GM18517 (cell line): ENCODE measurements around the gene PNP.

Source experiments
- ATAC-seq: cut with Tn5 transposase; IDR thresholded peaks from one replicate; pipeline ENCODE4 v1.9.1; 2021; ENCODE audit warnings: mild to moderate bottlenecking, moderate library complexity; ENCODE audit not compliant: unreplicated experiment

PNP gene

DNA sequence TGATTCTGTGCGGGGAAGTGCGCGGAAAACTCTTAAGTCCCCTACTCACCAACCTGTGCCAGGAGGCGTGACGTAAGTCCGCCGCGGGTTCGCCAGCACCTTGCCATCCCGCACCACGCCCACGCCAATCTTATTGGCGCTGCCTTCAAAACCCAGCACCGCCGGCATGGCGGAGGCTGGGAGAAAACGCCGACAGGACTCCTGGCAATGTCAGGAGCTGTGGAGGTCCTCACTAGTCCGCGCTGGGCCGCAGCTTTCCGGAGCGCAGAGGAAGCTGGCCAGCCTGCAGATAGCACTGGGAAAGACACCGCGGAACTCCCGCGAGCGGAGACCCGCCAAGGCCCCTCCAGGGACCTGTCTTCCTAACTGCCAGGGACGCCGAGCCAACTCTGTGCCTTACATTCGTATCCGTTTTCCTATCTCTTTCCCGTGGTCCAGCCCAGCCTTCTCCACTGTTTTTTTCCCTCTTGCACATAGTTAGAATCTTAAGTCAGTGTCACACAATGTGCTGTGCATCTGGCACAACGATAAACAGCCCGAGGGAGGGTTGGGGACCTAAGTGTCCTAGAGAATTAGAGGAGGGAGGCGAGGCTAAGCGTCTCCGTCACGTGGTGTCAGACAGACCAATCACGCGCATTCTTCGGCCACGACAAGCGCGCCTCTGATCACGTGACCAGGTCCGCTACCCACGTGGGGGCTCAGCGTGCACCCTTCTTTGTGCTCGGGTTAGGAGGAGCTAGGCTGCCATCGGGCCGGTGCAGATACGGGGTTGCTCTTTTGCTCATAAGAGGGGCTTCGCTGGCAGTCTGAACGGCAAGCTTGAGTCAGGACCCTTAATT lies 14.5 kb upstream of the PNP start, which contains the start of the genes APEX1 and OSGEP:
APEX1 (plus strand) TSS at position 711 of the 839 bp plus-strand sequence. CDS start 420 bp downstream, outside the sequence.
OSGEP (minus strand) TSS at position 297 of the 839 bp plus-strand sequence; CDS start at position 168, 129 bp downstream.
- peak; percentile 81 for ATAC-seq

DNA sequence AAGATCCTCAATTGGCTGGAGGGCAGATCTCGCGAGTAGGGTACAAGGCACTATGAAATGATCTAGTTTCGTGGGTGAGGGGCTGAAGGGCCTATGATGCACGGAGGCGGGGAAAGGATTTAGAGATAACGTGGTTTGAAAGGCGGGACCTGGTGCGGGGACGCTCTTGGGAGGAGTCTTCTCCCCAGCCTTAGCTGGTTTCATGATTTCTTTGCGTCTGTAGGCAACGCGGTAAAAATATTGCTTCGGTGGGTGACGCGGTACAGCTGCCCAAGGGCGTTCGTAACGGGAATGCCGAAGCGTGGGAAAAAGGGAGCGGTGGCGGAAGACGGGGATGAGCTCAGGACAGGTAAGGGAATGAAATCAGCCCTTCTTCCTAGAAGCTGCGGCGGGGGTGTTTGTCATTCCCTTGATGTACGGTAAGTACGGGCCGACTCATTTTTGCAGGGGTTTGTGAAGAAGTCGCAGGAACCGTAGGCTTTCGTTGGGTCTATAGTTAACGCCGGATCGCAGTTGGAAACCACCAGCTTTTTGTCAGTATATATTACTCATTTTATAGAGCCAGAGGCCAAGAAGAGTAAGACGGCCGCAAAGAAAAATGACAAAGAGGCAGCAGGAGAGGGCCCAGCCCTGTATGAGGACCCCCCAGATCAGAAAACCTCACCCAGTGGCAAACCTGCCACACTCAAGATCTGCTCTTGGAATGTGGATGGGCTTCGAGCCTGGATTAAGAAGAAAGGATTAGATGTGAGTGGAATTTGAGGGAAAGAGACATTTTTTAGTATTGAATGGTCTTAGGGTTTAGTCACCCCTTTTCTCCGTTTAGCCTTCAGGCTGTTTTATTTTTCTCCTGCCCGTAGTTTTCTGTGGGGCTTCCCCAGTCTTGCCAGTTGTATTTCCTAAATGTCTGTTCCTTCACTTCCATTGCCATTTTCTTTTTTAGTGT lies 13.6 kb upstream of the PNP start:
- ATAC-seq, result peak; percentile 49

DNA sequence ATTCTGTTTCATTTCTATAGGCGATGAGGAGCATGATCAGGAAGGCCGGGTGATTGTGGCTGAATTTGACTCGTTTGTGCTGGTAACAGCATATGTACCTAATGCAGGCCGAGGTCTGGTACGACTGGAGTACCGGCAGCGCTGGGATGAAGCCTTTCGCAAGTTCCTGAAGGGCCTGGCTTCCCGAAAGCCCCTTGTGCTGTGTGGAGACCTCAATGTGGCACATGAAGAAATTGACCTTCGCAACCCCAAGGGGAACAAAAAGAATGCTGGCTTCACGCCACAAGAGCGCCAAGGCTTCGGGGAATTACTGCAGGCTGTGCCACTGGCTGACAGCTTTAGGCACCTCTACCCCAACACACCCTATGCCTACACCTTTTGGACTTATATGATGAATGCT lies 12.2 kb upstream of the PNP start:
- no peak for ATAC-seq

DNA sequence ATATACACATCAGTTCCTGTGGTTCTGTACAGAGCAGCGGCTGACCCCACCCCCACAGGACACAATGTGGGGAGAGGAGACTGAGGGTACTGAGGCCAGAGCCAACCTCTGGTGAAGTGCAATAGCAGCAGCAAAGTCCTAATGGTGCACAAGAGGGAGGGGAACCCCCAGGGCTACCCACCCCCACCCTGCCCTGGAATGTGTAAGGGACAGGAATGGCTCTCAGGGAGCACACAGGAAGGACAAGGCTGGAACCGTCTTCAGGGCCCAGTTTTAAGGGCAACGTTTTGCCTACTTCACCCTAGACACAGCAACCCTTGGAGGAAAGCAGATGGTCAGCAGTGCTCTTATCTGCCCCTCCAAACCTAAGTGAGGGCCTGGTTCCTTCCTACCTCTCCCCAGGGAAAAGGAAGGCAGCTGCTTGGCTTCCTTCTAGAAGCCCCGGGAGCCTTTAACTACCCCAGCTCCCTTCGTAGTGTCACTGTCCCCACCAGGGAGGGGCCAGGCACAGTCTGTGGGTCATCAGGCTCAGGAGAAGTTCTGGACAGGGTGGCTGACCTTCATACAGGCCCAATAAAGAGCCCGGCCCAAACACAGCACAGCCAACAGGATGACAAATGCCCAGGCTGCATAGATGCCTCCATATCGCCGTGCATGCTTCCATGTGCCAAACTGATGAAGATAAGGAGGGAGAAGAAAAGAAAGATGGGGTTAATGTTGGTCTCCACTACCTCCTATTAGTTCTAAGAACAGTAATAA lies 11.0 kb upstream of the PNP start:
- ATAC-seq, result no peak

DNA sequence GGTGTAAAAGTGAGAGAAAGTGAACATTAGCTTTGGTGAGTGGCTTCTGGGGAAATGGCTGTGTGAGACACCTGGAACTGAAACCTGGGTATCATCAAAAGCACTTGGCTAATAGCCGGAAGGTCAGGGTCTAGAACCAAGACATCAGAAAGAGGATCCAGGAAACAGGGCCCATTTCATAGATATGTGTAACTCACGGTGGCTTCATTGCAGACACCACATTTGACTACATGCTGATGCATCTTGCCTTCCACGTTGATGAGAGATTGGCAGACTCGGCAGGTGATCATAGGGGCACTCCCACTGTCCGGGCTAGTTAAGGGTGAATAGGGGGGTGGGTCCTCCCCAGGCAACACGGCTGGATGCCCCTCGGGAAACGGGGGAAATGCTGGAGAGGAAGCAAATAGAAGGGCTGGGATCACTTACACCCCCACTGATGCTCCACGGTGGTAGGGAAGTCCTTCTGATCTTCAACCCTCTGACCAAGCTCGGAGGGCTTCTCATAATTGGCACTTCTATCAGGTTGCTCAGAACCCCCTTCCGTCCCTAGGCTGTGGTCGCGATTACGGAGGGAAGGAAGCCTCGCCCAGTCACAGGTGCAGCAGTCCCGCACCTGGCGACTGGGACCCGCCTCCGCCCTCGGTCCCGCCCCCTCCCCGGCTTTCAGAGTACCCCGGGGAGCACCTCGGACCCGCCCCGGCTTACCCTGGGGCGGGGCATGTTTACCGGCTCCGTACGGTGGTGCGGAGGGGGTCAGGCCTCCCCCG lies 8.6 kb upstream of the PNP start:
- ATAC-seq, result no peak

DNA sequence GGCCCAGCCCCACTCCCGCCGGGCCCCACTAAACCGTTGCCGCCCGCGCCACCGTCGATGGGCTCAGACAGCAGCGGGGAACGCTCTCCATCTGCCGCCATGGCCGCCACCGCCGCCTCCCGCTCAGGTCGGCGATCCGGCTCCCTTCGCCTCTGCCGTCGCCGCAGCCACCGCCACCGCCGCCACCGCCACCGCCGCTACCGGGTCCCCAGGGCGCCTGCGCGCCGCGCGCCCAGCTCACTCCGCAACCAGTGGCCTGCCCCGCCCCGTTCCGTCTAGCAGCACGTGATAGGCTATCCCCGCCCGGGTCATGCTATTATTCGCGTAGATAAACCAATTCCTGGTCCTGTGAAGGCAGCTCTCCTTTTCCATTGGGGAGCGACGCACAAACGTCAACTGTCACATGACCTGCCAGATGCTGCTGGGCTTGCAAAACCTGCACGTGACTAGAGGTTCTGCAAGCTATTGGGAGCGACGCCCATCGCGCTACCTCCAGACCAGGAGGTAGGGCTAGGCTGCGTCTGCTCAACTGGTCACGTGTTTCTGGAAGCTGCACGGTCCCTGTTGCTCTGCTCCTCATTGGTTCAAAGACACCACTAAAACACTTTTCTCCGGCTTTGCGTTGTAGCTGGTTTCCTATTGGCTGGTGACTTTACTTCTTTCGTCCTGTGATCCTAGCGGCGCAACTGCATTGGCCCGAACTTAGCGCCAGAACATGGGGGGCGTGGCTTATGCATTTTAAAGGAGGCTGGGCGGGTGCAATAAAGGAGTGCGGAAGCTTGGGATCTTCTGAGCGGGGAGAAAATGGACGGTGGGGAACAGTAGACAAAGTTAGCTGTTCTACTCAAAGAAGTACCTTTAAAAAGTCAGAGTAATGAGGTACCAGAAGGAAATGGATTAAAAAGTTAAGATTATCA lies 7.7 kb upstream of the PNP start, which contains the start of gene PIP4P1:
PIP4P1 (minus strand) TSS at position 210 of the 917 bp plus-strand sequence; CDS start at position 101, 109 bp downstream.
- ATAC-seq, result peak; percentile 95

DNA sequence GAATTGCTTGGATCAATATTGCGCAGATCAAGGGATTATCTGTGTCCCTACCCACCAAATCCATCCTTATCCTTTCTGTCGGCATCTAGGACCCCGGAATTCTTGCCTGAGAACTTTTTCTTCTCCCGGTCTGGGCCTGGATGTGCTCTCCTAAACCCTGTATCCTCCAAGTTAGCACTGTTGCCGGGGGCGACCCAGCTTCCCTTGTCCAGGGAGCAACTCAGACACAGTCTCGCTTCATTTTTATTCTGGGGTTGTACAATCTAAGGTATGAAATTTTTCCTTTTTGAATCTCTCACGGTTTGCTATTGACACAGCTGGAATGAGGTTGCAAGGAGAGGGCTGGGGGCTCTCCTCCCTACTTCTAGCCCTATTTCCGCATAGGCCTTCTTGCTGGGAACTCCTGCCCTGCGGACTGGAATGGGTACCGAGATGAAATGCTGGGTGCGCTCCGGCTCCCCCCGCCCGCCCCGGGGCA lies 403 bp upstream of the PNP start:
- no peak for ATAC-seq

DNA sequence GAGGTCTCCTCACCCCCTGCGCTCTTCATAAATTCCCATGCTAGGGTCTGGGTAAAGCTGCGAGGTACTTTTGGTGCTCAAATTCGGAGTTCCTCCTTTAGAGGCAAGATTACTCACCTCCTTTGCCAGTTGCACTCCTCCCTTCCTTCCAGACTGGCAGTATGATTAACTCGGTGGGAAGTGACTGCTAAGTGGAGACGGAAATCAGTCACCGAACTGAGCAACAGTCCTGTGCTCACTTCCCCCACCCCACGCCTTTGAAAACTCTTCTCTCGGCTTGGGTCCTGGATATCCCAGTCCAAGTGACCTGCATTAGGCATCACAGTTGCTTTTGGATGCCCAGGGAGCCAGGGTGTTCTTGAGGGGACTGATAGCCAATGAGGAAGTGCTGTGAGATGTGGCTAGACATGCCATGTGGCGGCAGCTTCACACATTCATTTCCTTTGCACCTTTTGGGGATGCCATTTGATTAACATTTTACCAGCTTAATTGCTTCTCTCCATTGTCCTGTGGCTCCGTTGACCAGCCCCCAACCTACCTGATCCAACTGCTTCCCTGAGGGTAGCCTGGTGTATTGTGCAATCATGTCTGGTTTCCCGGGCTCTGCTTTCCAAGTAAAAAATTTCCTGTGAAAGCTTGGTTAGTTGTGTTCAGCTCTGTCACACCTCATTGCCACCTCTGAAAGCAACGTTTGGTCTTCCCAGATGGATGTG lies 840 bp downstream of the PNP start:
- ATAC-seq, result peak; percentile 40

DNA sequence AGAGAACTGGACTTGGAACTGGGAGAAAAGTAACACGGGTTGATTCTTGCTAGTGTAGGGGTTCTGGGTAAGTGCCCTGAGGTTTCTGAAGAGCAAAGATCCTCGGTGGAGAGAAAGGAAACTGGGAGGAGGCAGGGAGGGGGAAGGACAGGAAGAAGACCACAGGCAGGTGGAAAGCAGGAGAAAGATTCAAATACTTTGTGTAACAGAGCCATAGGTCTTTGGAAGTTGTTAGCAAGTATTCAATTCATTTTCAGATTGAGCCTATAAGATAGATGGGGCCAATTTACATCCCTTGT lies 1.3 kb downstream of the PNP start:
- no peak for ATAC-seq

DNA sequence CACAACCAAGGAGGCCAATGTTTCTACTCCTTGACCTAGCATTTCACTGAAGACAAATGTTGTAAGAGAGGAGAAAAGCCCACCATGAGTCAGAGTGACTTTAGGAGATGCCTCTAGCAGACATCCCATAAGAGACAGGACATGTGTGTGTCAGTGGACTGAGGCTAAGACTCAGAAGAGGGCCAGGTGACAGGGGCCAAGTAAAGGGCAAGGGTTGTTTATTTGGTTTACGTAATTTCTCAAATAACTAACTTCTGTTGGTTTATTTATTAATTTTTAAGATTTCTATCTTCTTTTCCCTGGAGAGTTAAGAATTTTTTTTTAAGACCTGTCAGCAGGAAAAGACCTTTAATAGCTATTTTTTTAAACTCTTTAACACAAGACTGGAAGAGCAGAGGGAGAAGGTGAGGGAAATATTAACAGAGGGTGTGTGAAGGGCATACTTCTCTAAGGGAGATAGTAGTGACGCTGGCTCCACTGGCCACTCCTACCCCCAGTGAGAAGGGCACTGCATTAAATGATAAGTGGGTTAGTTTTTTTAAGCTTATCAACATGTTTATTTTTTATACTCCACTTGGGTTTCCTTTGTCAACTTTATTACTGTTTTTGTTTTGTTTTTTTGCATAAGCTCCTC lies 3.4 kb downstream of the PNP start:
- no peak for ATAC-seq

DNA sequence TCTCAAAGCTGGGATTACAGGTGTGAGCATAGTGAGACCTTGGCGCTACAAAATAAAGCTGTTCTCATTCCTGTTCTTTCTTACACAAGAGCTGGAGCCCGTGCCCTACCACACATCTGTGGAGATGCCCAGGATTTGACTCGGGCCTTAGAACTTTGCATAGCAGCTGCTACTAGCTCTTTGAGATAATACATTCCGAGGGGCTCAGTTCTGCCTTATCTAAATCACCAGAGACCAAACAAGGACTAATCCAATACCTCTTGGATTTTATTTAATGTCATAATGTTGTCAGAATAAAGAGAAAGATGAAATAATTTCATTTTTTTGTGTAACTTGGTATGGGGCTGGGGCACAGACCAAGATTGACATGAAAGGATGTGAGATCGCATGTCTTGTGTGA lies 7.6 kb downstream of the PNP start:
- ATAC-seq, result no peak

DNA sequence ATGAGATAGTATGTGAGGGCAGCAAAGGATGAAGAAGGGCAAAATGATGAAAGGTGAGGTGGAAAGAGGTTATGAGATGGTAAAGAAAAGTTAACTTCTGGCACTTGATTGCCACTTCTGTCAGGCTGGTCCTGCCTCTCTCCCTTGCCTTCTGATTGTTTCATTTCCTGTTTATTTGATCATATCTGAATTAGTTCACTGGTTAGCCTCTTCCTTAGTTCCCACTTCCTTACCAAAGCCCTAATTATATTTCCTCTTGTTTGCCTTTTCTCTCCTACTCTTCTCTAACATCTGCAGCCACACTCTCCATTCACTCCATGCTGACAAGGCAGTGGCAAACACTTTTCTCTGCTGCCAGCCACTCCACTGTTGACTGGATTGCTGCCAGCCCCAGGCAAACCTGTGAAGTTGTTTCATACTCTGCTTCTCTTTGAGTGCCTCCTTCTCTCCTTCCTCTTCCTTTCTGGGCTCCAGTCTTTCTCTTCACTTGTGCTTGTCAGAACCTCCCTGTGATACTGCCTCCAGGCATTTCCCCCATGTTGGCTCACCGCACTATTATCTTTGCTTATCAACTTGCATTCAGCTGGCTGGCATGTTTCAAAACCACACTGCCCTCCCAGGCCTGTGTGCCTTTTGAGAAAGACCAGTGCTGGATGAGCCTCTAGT lies 8.1 kb downstream of the PNP start:
- no peak for ATAC-seq

DNA sequence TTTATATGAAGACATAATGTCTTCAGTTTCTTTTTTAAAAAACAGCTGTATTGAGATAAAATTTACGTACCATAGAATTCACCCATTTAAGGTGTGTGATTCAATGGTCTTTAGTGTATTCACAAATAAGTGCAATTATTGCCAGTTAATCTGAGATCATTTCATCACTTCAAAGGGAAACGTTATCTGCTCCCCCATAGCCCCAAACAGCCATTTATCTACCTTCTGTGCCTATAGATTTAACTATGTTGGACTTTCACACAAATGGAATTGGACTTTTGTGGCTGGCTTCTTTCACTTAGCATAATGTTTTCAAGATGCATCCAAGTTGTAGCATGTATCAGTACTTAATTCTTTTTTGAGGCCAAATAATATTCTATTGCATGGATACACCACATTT lies 9.7 kb downstream of the PNP start:
- ATAC-seq, result no peak

DNA sequence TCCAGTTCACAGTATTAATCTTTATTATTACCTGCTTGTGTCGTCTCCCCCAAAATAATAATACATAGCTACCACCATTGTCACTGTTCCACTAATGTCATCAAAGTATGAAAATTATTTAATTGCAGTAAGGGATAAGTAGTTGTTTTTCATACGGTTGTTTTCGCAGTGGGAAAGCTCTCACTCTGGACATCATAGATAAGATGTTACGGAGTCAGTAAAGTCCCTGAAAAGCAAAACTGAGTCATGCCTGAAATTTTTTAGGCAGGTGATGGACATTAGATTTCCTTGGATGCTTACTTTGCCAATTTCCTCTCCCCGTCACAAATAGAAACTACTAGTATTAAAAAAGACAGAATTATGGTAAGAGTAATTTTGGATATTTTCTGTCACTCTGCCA lies 13.2 kb downstream of the PNP start:
- ATAC-seq, result no peak

DNA sequence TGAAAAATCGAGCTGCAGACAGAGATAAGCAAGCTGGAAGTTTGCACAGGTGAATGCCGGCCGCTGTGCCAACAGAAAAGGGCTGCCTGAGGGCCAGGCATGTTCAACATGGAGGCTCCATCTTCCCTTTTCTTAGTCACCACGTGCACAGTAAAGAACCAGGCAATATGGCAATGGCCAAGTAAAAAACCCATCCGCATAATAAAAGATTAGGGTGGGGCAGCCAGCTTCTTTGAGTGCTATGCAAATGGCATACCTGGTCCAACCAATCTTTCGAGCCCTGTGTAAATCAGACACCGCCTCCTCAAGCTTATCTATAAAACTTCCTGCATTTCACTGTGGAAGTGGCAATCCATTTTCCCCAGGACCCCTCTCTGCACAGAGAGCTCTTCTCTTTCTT lies 16.7 kb downstream of the PNP start:
- no peak for ATAC-seq

DNA sequence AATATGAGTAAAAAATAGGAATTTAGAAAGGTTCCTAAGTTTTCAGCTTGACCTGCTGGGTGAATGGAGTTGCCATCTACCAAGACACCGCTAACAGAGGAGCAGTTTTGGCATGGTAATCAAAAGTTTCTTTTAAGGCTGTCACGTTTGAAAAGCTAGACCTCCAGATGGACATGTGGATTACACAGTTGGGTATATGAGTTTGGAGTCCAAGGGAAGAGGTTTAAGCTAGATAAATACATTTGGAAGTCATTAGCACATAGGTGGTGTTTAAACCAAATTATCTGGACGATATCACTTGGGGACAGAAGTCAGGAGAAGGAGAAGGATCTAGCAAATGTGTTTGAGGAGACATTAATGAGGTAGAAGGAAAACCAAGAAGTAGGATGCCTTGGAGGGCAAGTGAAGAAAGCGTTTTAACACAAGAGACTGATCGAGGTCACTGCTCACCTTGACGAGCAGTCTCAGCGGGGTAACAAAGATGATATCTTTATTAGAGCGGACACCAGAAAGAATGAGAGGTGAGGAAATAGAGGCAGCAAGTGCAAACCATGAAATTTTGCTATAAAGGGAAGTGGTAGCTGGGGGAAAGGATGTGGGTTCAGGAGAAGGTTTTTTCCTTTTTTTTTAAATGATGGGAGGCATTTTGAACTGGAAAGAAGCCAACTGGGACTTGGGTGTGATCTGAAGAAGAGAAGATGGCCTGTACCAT lies 17.6 kb downstream of the PNP start:
- no peak for ATAC-seq

DNA sequence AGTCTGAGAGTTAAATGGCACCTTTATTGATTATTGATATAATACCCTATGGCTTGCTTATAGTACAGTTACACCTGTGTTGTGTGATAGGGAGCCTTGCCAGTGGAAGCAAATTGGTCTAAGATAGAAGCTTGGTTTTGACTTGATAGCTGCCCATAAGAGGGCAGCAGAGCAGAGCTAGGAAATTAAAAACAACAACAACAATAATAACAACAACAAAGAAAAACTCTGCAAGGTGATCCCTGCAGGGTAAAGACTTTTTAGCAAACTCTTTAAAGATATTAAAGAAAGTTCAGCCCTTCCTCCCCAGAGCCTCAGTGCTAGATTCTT lies 18.2 kb downstream of the PNP start:
- ATAC-seq, result no peak
